NCI-H2227 (cell line): Measurements from ENCODE around the gene PLEK.

Experiments used
- DNase-seq: peaks from one replicate; lab custom pipeline; 2025; ENCODE audit not compliant: unreplicated experiment; lab: John Stamatoyannopoulos, UW

Gene PLEK

GRCh38 chr2:68414452-68414851 is 49.4 kb downstream of the PLEK start:
- no peak for DNase-seq

- DNase-seq: no peak
Observed at GRCh38 chr2:68414876-68415275, 49.8 kb downstream of the PLEK start.

DNA sequence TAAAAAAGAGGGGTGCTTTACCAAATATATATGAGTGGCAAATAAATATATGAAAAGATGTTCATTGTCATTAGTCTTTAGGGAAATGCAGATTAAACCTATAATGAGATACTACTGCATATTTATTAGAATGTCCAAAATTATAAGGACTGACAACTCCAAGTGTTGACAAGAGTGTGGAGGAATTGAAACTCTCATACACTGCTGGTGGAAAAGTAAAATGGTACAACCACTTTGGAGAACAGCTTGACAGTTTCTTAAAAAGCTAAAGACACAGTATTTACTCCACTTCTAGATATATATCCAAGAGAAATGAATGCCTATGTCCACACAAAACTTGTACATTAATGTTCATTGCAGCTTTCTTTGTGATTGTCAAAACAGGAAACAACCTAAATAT is 50.4 kb downstream of the PLEK start:
- no peak for DNase-seq

DNA sequence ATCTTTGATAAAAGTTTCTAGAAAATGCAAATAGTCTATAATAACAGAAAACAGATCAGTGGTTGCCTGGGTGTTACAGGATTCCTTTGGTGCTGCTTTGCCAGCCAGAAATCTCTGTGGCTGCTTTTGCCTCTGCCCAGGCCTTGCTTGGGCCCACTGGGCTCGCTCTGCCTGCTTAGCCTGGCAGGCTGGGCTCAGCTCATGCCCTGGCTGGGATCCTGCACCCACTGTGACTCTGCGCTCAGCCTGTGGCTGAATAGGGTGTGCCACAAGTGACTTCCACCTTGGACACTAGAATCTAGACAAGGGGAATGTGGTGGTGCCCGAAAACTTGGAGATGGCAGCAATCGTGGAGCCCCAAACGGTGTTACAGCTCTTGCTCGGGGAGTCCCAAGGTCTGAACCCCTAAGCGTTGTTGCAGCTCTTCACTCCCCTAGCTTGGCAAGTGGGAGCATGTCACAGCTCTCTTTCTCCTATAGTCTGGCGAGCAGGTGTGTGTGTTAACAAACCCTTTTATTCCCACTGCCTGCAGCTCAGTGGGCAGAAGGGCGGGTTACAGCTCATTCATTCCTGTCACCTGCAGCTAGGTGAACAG is 51.1 kb downstream of the PLEK start:
- no peak for DNase-seq

- DNase-seq: no peak
Observed at GRCh38 chr2:68417926-68418325, 52.8 kb downstream of the PLEK start.

GRCh38 chr2:68418419-68418818 is 53.3 kb downstream of the PLEK start:
- no peak for DNase-seq

GRCh38 chr2:68418855-68419254 is 53.8 kb downstream of the PLEK start:
- no peak for DNase-seq

- DNase-seq: no peak
Observed at GRCh38 chr2:68420254-68420910, 55.3 kb downstream of the PLEK start.

GRCh38 chr2:68423966-68424650 is 59.0 kb downstream of the PLEK start:
- DNase-seq: no peak

GRCh38 chr2:68425503-68425902 is 60.4 kb downstream of the PLEK start:
- DNase-seq: no peak

GRCh38 chr2:68426446-68426845 is 61.4 kb downstream of the PLEK start:
- no peak for DNase-seq

DNA sequence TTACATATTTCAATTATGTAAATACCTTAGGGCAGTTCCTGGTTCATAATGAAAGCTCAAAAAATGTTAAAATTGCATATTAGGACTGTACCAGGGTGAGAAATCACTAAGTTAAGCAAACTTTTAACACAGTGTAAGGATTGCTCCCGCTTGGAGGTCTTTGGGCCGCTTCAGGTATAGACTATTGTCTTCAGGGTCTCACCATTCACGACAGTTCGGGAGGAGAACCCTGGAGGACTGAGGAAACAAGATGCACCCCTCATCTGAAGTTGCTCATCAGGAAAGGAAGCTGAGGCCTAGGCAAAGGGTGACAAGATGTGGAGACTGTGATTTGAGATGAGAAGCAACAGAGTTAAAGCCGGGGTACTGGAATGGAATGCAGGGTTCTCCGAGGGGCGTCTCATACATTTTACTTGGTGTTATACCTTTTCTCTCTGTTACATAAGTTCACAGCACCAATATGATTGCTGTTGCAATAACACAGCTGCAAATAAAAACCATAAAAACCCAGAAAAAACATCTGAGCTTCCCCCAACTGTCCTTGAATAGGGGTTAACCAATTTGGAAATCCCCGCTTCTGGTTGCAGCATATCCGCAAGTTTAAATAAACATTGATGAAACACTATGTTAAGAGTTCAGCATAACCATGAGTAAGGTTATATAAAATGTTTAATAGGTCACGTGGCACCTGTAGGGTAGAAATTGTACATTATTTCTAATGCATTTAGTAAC is 61.9 kb downstream of the PLEK start:
- no peak for DNase-seq

- no peak for DNase-seq
Observed at GRCh38 chr2:68428126-68428525, 63.0 kb downstream of the PLEK start.

- DNase-seq: no peak
Observed at GRCh38 chr2:68428746-68429145, 63.7 kb downstream of the PLEK start.

DNA sequence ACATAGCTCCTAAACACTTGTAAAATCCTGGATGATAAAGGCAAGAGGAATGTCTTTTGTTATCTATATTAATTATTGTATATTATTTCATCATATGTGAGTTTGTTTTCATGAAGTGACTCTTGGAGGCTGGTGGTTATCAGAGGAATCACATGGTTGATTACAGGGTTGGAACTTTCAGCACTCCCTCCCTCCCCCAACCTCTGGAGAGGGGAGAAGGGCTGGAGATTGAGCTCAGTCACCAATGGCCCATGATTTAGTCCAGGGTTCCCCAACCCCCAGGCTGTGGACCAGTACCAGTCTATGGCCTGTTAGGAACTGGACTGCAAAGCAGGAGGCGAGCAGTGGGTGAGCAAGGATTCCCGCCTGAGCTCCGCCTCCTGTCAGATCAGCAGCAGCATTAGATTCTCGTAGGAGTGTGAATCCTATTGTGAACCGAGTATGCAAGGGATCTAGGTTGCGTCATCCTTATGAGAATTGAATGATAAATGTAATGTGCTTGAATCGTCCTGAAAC is 64.3 kb downstream of the PLEK start:
- peak; percentile 40 for DNase-seq

DNA sequence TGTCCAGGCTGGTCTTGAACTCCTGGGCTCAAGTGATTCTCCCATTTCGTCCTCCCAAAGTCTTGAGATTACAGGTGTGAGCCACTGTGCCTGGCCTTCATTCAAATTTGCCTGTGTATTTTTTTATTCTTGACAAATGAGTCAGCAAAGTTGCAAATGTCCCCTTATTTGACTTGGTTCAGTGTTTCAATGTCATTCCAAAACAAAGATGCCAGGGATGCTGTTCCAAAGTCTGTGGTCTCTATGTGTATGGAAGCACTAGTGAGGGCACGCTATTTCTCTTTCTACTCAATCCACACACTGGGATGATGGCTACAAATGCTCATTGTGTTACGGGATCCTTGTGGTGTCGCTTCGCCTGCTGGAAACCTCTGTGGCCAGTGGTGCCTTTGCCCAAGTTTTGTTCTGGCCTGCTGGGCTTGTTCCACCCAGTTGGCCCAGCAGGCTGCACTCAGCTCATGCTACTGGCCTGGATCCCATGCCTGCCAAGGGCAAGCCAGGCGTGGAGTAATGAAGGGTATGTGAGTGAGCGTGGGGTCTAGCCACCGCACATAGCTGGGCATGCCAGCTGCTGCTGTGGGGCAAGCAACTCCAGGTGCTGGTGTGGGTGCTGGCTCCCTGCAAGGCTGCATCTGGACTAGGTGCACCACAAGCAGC is 66.4 kb downstream of the PLEK start:
- DNase-seq: no peak

DNA sequence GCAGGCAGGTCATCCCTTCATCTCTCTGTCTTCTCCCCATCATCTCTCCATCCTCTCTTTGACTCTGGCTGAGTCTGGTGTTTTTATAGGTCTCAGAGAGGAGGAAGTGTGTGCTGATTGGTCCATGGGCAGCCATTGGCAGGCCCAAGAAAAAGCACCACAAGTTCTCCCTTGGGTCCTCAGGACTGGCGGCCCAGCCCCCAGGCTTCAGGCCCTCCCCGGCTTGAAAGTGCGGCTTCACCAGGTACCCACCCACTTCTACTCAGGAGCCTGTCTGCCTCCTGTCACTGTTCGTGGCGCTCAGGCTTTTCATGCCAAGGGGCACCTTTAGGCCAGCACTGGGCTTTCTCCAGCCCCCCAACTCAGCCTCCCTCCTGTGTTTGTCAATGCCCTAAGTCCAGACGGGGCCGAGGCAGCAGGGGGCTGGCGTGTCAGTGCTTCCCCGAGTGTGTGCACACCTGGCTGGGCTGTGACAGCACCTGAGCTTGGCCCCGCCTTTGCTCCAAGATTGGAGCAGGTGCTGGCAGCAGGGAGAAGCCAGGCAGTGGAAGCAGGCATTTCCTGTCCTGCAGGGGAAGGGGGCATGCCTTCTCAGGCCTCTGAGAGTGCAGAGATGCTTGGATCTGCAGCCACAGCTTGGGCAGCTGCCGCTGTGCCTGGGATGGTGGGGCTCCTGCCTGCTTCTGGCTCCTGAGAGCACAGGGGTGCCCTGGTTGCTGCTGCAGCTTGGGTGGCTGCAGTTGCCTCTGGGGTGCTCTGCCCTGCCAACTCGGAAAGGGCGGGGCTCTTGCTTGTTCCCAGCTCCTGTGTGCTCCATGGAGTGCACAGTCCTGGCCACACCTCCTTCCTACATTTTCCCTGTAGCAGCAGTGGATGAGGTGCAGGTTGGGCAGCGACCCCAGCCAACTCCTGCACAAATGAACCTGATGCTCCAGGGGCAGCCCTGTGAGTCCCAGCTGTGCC is 67.9 kb downstream of the PLEK start:
- no peak for DNase-seq

DNA sequence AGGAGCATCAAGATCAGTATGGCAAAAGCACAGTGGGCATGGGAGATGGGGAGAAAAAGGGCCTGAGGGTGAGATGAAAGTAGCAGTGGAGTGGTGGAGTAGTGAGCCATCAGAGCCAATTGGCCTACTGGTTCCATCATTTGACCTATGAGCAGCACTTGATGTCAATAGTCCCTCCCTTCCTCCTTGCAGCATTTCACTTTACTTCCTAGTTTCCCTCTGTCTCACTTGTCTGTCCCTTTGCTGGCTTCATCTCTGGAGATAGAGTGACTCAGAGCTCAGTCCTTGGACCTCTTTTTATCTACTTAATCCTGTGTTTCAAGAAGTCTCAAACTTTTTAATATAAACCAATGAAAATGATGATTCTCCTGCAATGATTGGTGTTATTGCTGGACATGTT is 69.9 kb downstream of the PLEK start:
- DNase-seq: no peak

GRCh38 chr2:68435615-68436014 is 70.5 kb downstream of the PLEK start:
- DNase-seq: no peak

DNA sequence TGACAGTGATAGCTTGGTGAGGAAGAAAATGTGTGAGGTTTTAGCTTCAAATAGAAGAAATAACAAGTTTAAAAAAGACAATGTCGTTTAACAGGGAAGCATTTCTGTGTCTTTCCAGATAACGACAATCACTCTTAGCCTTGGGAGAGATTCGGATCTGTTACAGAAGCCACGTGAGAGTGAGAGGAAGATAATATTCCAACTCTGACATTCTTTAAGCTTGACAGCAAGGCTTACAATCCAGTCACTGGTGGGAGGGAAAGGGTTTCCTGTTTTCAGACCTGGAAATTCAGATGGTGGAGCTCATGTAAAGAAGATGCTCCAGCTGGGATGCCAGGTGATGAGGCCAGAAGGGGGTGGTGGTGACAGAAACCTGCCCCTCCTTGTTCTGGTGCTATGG is 71.2 kb downstream of the PLEK start:
- DNase-seq: no peak
